Kidney tubule cell (primary cell): Measurements from ENCODE around the gene ZNF516.
"Not testable (repeated sequence)": the region's sequence is repeated elsewhere in the genome, so short reads cannot be mapped to it uniquely, and the experiment has no call there.

ENCODE experiments used
- DNase-seq: peaks from one replicate; pipeline ENCODE4 v3.0.0-alpha.2; 2018; ENCODE audit warnings: low spot score

ZNF516 gene

GRCh38 chr18:76495006-76495370 lies at the start of gene ZNF516:
Gene ZNF516 (minus strand): TSS chr18:76495242. CDS start chr18:76443054, 52,188 bp downstream.
- DNase-seq: peak; percentile 45

- no peak for DNase-seq
Measured at GRCh38 chr18:76538846-76539245, 43.8 kb upstream of the ZNF516 start.

GRCh38 chr18:76537621-76538020 lies 42.6 kb upstream of the ZNF516 start:
- DNase-seq: no peak

GRCh38 chr18:76536593-76536992 lies 41.6 kb upstream of the ZNF516 start:
- not testable (repeated sequence) for DNase-seq

- no peak for DNase-seq
Measured at GRCh38 chr18:76532875-76533274, 37.8 kb upstream of the ZNF516 start.

- no peak for DNase-seq
Measured at GRCh38 chr18:76530846-76531245, 35.8 kb upstream of the ZNF516 start.

GRCh38 chr18:76530391-76530790 lies 35.3 kb upstream of the ZNF516 start:
- no peak for DNase-seq

GRCh38 chr18:76529433-76529811 lies 34.4 kb upstream of the ZNF516 start:
- no peak for DNase-seq

- peak; percentile 45 for DNase-seq
Measured at GRCh38 chr18:76528477-76529432, 33.7 kb upstream of the ZNF516 start.

- DNase-seq: no peak
Measured at GRCh38 chr18:76525911-76526310, 30.9 kb upstream of the ZNF516 start.

- peak; percentile 65 for DNase-seq
Measured at GRCh38 chr18:76524900-76525698, 30.1 kb upstream of the ZNF516 start.

- no peak for DNase-seq
Measured at GRCh38 chr18:76524477-76524876, 29.4 kb upstream of the ZNF516 start.

- DNase-seq: no peak
Measured at GRCh38 chr18:76522551-76522950, 27.5 kb upstream of the ZNF516 start.

GRCh38 chr18:76522122-76522503 lies 27.1 kb upstream of the ZNF516 start:
- no peak for DNase-seq

- no peak for DNase-seq
Measured at GRCh38 chr18:76521417-76522121, 26.5 kb upstream of the ZNF516 start.

- no peak for DNase-seq
Measured at GRCh38 chr18:76518860-76519538, 24.0 kb upstream of the ZNF516 start.

GRCh38 chr18:76518123-76518859 lies 23.2 kb upstream of the ZNF516 start:
- no peak for DNase-seq

- no peak for DNase-seq
Measured at GRCh38 chr18:76515576-76515975, 20.5 kb upstream of the ZNF516 start.

GRCh38 chr18:76514573-76514972 lies 19.5 kb upstream of the ZNF516 start:
- DNase-seq: no peak

- no peak for DNase-seq
Measured at GRCh38 chr18:76507830-76508385, 12.9 kb upstream of the ZNF516 start.
